ENCODE results near the gene EMC9.

DNA sequence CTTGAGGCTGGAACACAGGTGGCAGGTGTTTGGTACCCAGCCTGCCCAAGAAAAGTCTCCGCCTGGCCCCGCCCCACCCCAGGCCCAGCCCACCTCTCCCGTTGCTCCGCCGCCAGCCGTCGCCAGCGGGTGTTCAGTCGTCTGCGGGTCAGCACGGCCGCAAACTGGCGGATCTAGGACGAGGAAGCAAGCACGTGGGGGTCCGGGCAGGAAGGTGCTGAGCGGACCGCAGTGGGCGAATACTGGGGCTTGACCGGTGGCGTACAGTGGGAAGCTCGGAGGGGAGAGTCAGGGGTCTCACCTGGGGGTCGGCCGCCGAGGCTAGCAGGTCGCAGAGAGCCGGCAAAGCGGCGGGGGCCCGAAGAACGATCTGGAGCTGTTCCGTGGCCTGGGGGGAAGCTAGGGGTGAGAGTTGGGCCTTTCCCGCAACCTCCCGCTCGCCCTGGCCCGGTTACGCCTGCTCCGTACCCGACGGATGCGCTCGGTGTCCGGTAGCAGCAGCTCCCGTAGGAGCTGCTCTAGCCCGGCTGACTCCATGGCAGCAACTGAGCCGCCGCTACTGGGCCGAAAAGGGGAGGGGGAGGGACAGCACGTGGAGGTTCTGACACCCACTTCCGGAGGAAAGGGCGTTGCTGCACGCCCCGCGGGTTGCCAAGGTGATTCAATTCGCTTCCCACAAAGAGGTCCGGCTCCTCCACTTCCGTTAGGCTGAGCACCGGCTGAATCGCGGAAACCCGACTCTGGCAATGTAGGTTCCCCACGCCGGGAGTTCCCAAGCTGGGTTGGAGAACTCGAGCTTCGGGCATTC, 47.1 kb upstream of the EMC9 start, which contains the start of gene IPO4:
- TF ChIP-seq, protein P1, sequence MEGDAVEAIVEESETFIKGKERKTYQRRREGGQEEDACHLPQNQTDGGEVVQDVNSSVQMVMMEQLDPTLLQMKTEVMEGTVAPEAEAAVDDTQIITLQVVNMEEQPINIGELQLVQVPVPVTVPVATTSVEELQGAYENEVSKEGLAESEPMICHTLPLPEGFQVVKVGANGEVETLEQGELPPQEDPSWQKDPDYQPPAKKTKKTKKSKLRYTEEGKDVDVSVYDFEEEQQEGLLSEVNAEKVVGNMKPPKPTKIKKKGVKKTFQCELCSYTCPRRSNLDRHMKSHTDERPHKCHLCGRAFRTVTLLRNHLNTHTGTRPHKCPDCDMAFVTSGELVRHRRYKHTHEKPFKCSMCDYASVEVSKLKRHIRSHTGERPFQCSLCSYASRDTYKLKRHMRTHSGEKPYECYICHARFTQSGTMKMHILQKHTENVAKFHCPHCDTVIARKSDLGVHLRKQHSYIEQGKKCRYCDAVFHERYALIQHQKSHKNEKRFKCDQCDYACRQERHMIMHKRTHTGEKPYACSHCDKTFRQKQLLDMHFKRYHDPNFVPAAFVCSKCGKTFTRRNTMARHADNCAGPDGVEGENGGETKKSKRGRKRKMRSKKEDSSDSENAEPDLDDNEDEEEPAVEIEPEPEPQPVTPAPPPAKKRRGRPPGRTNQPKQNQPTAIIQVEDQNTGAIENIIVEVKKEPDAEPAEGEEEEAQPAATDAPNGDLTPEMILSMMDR (IDR thresholded peaks at IDR 0.05; ENCODE audit: low read depth, low read length, missing input control): no peak
- TF ChIP-seq, protein P2, sequence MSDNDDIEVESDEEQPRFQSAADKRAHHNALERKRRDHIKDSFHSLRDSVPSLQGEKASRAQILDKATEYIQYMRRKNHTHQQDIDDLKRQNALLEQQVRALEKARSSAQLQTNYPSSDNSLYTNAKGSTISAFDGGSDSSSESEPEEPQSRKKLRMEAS (IDR thresholded peaks at IDR 0.05): peak; percentile 100

Data from liver (tissue), 2 donors.